ENCODE measurements around the gene MAOA. TPM values are rescaled to one million over a fixed set of nuclear protein-coding genes. Genes with fewer than 3 reads are reported as not detected.

MAOA gene
- total and polyA plus RNA-seq, 2 of the 13 experiments (the other 11 are each of a cell fraction or from before 2014, with no cell fraction given), result 13.4 to 14.7 TPM

DNA sequence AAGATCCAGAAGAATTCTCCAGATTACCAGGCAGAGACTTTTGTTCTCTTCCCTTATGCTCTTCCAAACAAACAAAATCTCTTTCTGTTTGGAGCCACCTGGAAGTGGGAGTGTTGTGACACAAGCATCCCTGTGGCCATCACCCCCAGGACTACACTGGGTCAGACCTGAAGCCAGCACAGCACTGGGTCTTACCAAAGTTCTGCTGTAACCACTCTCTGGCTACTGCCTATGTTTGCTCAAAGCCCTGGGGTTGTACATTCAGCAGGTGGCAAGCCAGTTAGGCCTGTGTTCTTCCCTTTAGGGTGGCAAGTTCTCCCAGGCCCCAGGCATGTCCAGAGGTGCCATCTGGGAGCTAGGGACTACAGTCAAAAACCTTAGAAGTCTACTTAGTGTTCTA lies 43.7 kb upstream of the MAOA start:
- no peak overlapping the region for H3K9ac ChIP-seq (ENCODE audit: insufficient read depth, low read depth, low read length)
- ChIA-PET POLR2A (no interaction called here), CTCF (ENCODE audit: low intra/inter-chr PET ratio, low total read pairs) (no interaction called here)
- no peak overlapping the region for H3K4me2 ChIP-seq (ENCODE audit: low read depth, low read length)
- H4K20me1 ChIP-seq (ENCODE audit: insufficient read depth, low read length), result no peaks in the 10 kb centered on the region
- in situ Hi-C loops (cut with HindIII; ENCODE audit: extremely low pct_ligation_motif_present, low pct_unique_long_range_greater_than_20kb) (no loop called here), intact Hi-C loops (cut with micrococcal nuclease; ENCODE audit: unreplicated experiment) (no loop called here)
- no peak overlapping the region for H2AFZ ChIP-seq (ENCODE audit: low read length)
- H3K27me3 ChIP-seq (ENCODE audit: control insufficient read depth in 1 of 2, insufficient read depth in 2 of 2, low read length in 2 of 2), result no peaks in the 10 kb centered on the region
- no peak overlapping the region for H3K27ac ChIP-seq (ENCODE audit: extremely low read length, insufficient read depth, low read length)
- FAIRE-seq (no peak), ATAC-seq (no peak), DNase-seq (ENCODE audit: low spot score) (no peak)
- H3K36me3 ChIP-seq (replicated peaks in 1 of 2; ENCODE audit: control insufficient read depth in 1 of 2, insufficient read depth in 2 of 2, low read length in 2 of 2), result no peaks in the 10 kb centered on the region
- no peaks in the 10 kb centered on the region for H3K9me3 ChIP-seq (ENCODE audit: low read length)
- no peak overlapping the region for H3K4me3 ChIP-seq (replicated peaks in 1 of 3; ENCODE audit: insufficient read depth in 1 of 3, low read depth in 2 of 3, low read length in 3 of 3)
- H3K4me1 ChIP-seq (ENCODE audit: insufficient read depth, low read length), result 0 out of 2 replicates have a peak, but pooled peaks cover 1% of the 10 kb centered on the region
- BruUV-seq (replicated peaks), result no TSS peak
- H3K79me2 ChIP-seq (ENCODE audit: insufficient read depth, low read length), result no peaks in the 10 kb centered on the region
- TF ChIP-seq ZNF776 (CRISPR knock-in tag; IDR thresholded peaks at IDR 0.05), result no peak
- TF ChIP-seq, protein P1, sequence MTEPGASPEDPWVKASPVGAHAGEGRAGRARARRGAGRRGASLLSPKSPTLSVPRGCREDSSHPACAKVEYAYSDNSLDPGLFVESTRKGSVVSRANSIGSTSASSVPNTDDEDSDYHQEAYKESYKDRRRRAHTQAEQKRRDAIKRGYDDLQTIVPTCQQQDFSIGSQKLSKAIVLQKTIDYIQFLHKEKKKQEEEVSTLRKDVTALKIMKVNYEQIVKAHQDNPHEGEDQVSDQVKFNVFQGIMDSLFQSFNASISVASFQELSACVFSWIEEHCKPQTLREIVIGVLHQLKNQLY (CRISPR knock-in tag; IDR thresholded peaks at IDR 0.05), result no peak
- TF ChIP-seq MIER2 (CRISPR knock-in tag; IDR thresholded peaks at IDR 0.05), result no peak
- TF ChIP-seq, protein P2, sequence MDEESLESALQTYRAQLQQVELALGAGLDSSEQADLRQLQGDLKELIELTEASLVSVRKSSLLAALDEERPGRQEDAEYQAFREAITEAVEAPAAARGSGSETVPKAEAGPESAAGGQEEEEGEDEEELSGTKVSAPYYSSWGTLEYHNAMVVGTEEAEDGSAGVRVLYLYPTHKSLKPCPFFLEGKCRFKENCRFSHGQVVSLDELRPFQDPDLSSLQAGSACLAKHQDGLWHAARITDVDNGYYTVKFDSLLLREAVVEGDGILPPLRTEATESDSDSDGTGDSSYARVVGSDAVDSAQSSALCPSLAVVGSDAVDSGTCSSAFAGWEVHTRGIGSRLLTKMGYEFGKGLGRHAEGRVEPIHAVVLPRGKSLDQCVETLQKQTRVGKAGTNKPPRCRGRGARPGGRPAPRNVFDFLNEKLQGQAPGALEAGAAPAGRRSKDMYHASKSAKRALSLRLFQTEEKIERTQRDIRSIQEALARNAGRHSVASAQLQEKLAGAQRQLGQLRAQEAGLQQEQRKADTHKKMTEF (CRISPR knock-in tag; IDR thresholded peaks at IDR 0.05), result no peak
- no peak for TF ChIP-seq GZF1 (CRISPR knock-in tag; IDR thresholded peaks at IDR 0.05)
- TF ChIP-seq NCOR1 (IDR thresholded peaks at IDR 0.05; ENCODE audit: borderline replicate concordance, low read length), result no peak
- TF ChIP-seq, protein P3, sequence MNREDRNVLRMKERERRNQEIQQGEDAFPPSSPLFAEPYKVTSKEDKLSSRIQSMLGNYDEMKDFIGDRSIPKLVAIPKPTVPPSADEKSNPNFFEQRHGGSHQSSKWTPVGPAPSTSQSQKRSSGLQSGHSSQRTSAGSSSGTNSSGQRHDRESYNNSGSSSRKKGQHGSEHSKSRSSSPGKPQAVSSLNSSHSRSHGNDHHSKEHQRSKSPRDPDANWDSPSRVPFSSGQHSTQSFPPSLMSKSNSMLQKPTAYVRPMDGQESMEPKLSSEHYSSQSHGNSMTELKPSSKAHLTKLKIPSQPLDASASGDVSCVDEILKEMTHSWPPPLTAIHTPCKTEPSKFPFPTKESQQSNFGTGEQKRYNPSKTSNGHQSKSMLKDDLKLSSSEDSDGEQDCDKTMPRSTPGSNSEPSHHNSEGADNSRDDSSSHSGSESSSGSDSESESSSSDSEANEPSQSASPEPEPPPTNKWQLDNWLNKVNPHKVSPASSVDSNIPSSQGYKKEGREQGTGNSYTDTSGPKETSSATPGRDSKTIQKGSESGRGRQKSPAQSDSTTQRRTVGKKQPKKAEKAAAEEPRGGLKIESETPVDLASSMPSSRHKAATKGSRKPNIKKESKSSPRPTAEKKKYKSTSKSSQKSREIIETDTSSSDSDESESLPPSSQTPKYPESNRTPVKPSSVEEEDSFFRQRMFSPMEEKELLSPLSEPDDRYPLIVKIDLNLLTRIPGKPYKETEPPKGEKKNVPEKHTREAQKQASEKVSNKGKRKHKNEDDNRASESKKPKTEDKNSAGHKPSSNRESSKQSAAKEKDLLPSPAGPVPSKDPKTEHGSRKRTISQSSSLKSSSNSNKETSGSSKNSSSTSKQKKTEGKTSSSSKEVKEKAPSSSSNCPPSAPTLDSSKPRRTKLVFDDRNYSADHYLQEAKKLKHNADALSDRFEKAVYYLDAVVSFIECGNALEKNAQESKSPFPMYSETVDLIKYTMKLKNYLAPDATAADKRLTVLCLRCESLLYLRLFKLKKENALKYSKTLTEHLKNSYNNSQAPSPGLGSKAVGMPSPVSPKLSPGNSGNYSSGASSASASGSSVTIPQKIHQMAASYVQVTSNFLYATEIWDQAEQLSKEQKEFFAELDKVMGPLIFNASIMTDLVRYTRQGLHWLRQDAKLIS (CRISPR knock-in tag; IDR thresholded peaks at IDR 0.05), result no peak
- no peak for TF ChIP-seq SMARCE1 (IDR thresholded peaks at IDR 0.05; ENCODE audit: borderline replicate concordance)
- TF ChIP-seq ZNF709 (CRISPR knock-in tag; IDR thresholded peaks at IDR 0.05), result no peak
- TF ChIP-seq, protein P4, sequence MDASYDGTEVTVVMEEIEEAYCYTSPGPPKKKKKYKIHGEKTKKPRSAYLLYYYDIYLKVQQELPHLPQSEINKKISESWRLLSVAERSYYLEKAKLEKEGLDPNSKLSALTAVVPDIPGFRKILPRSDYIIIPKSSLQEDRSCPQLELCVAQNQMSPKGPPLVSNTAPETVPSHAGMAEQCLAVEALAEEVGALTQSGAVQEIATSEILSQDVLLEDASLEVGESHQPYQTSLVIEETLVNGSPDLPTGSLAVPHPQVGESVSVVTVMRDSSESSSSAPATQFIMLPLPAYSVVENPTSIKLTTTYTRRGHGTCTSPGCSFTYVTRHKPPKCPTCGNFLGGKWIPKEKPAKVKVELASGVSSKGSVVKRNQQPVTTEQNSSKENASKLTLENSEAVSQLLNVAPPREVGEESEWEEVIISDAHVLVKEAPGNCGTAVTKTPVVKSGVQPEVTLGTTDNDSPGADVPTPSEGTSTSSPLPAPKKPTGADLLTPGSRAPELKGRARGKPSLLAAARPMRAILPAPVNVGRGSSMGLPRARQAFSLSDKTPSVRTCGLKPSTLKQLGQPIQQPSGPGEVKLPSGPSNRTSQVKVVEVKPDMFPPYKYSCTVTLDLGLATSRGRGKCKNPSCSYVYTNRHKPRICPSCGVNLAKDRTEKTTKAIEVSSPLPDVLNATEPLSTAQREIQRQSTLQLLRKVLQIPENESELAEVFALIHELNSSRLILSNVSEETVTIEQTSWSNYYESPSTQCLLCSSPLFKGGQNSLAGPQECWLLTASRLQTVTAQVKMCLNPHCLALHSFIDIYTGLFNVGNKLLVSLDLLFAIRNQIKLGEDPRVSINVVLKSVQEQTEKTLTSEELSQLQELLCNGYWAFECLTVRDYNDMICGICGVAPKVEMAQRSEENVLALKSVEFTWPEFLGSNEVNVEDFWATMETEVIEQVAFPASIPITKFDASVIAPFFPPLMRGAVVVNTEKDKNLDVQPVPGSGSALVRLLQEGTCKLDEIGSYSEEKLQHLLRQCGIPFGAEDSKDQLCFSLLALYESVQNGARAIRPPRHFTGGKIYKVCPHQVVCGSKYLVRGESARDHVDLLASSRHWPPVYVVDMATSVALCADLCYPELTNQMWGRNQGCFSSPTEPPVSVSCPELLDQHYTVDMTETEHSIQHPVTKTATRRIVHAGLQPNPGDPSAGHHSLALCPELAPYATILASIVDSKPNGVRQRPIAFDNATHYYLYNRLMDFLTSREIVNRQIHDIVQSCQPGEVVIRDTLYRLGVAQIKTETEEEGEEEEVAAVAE (CRISPR knock-in tag; IDR thresholded peaks at IDR 0.05; ENCODE audit: borderline replicate concordance), result no peak
- no peak for TF ChIP-seq ZBTB7B (CRISPR knock-in tag; IDR thresholded peaks at IDR 0.05)
- TF ChIP-seq, protein P5, sequence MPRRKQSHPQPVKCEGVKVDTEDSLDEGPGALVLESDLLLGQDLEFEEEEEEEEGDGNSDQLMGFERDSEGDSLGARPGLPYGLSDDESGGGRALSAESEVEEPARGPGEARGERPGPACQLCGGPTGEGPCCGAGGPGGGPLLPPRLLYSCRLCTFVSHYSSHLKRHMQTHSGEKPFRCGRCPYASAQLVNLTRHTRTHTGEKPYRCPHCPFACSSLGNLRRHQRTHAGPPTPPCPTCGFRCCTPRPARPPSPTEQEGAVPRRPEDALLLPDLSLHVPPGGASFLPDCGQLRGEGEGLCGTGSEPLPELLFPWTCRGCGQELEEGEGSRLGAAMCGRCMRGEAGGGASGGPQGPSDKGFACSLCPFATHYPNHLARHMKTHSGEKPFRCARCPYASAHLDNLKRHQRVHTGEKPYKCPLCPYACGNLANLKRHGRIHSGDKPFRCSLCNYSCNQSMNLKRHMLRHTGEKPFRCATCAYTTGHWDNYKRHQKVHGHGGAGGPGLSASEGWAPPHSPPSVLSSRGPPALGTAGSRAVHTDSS (CRISPR knock-in tag; conservative IDR thresholded peaks at IDR 0.05), result no peak
